RWPE1 (cell line): ENCODE results near the gene POU2F3.

Source experiments
- CTCF ChIA-PET: fragments of 350-600 bp; sonication (Branson Sonifier 250); formaldehyde crosslinking; extraction: SDS; loops from one replicate; lab custom pipeline; 2021; lab: Yijun Ruan, JAX
- POLR2A ChIA-PET: fragments of 400-600 bp; formaldehyde crosslinking; extraction: SDS; loops from one replicate; lab custom pipeline; 2020; ENCODE audit warnings: antibody characterized with exemption; ENCODE audit not compliant: low non-redundant PET; lab: Yijun Ruan, JAX
- DNase-seq: peaks from one replicate; pipeline ENCODE4 v3.0.0; 2012; ENCODE audit warnings: low spot score
- H3K27ac ChIP-seq: fragments of 450-650 bp; 2 replicates; pipeline ENCODE4 v1.5.1; 2017
- CTCF ChIP-seq: fragments of 450-650 bp; conservative IDR thresholded peaks from 2 replicates; pipeline ENCODE4 v1.5.1; 2017; ENCODE audit warnings: low read depth, mild to moderate bottlenecking

The POU2F3 gene

GRCh38 chr11:120236169-120237107, 3.5 kb upstream of the POU2F3 start:
- DNase-seq: peak; percentile 55
- CTCF ChIA-PET: interaction anchor here (0.6 to 4.4 kb wide), 8 partner anchors 38 to 1060 kb away, joined by 3 to 51 read pairs (median 7); partner anchors contain the start of gene TRIM29
- H3K27ac ChIP-seq: peak overlapping the region; percentile 39
- no peak for TF ChIP-seq CTCF
- POLR2A ChIA-PET: no interaction called here

GRCh38 chr11:120238968-120239620, 846 bp upstream of the POU2F3 start:
- TF ChIP-seq CTCF: no peak
- ChIA-PET POLR2A (no interaction called here), CTCF (interaction anchor here (0.6 to 1.5 kb wide), 3 partner anchors 9 to 131 kb away, joined by 3 read pairs; no protein-coding TSS in a partner anchor)

GRCh38 chr11:120240866-120241265, 926 bp downstream of the POU2F3 start:
- TF ChIP-seq CTCF: no peak
- DNase-seq: no peak
- CTCF ChIA-PET: no interaction called here
- H3K27ac ChIP-seq: no peak overlapping the region
- POLR2A ChIA-PET: no interaction called here

More at GRCh38 chr11:120238968-120239620, 846 bp upstream of the POU2F3 start:
- no peak for DNase-seq
- H3K27ac ChIP-seq: no peak overlapping the region

- POLR2A ChIA-PET: no interaction called here
- no peak overlapping the region for H3K27ac ChIP-seq
- CTCF ChIA-PET: no interaction called here
- TF ChIP-seq CTCF: no peak
- no peak for DNase-seq
Measured at GRCh38 chr11:120241277-120241676, 1.3 kb downstream of the POU2F3 start.

- no peak for DNase-seq
- ChIA-PET POLR2A (no interaction called here), CTCF (interaction anchor here (0.5 to 0.9 kb wide), 4 partner anchors 10 to 135 kb away, joined by 3 to 7 read pairs (median 3); no protein-coding TSS in a partner anchor)
- no peak for TF ChIP-seq CTCF
- no peak overlapping the region for H3K27ac ChIP-seq
Measured at GRCh38 chr11:120243221-120243620, 3.3 kb downstream of the POU2F3 start.

- no peak for TF ChIP-seq CTCF
- no peak overlapping the region for H3K27ac ChIP-seq
- ChIA-PET POLR2A (no interaction called here), CTCF (no interaction called here)
- no peak for DNase-seq
Measured at GRCh38 chr11:120244476-120245365, 4.8 kb downstream of the POU2F3 start.
